ENCODE measurements around the gene BRAT1. TPM values are rescaled to one million over a fixed set of nuclear protein-coding genes. Genes with fewer than 3 reads are reported as not detected.

The BRAT1 gene
- total RNA-seq, 1 experiment from 2014 or later: 50.0 TPM

GRCh38 chr7:2553831-2554581, 1.3 kb downstream of the BRAT1 start:
- H3K4me3 Mint-ChIP-seq: peak overlapping the region; percentile 82
- peaks cover 32% of the 10 kb centered on the region for H3K36me3 Mint-ChIP-seq
- no peak for ATAC-seq
- peaks cover 12% of the 10 kb centered on the region for H3K4me1 Mint-ChIP-seq
- no peak for DNase-seq (ENCODE audit: low spot score)
- CTCF ChIA-PET: interaction anchor here (1.1 to 2.1 kb wide), 2 partner anchors 55 to 102 kb away, joined by 3 to 9 read pairs; no protein-coding TSS in a partner anchor
- H3K9me3 Mint-ChIP-seq: no peaks in the 10 kb centered on the region
- POLR2A ChIA-PET: no interaction called here
- no peaks in the 10 kb centered on the region for H3K27me3 Mint-ChIP-seq (ENCODE audit: low read depth)
- peak overlapping the region; percentile 69; the same call in 1 of the 2 replicates for H3K27ac Mint-ChIP-seq
- no peak for TF ChIP-seq ZNF423 (CRISPR knock-in tag; IDR thresholded peaks at IDR 0.05)
- no peak for TF ChIP-seq NFYB (CRISPR knock-in tag; conservative IDR thresholded peaks at IDR 0.05; ENCODE audit: low read depth)
- TF ChIP-seq ATF3 (CRISPR knock-in tag; conservative IDR thresholded peaks at IDR 0.05): no peak
- no peak for TF ChIP-seq ELF4 (CRISPR knock-in tag; IDR thresholded peaks at IDR 0.05; ENCODE audit: low read depth)
- no peak for TF ChIP-seq ZNF317 (CRISPR knock-in tag; IDR thresholded peaks at IDR 0.05; ENCODE audit: borderline replicate concordance, low read depth)
- TF ChIP-seq RELA (CRISPR knock-in tag; IDR thresholded peaks at IDR 0.05; ENCODE audit: borderline replicate concordance): no peak
- TF ChIP-seq MYBL2 (CRISPR knock-in tag; IDR thresholded peaks at IDR 0.05): no peak
- TF ChIP-seq MAX (CRISPR knock-in tag; IDR thresholded peaks at IDR 0.05): no peak
- TF ChIP-seq SMAD4 (CRISPR knock-in tag; IDR thresholded peaks at IDR 0.05): no peak
- TF ChIP-seq CTCF (IDR thresholded peaks at IDR 0.05): no peak
- no peak for TF ChIP-seq OVOL2 (CRISPR knock-in tag; IDR thresholded peaks at IDR 0.05; ENCODE audit: borderline replicate concordance)
- no peak for TF ChIP-seq CDX4 (CRISPR knock-in tag; IDR thresholded peaks at IDR 0.05; ENCODE audit: borderline replicate concordance)
- no peak for TF ChIP-seq ZNF232 (CRISPR knock-in tag; IDR thresholded peaks at IDR 0.05)
- no peak for TF ChIP-seq ZNF416 (CRISPR knock-in tag; IDR thresholded peaks at IDR 0.05)
- TF ChIP-seq TEAD1 (CRISPR knock-in tag; IDR thresholded peaks at IDR 0.05): no peak
- TF ChIP-seq ZNF219 (CRISPR knock-in tag; IDR thresholded peaks at IDR 0.05; ENCODE audit: borderline replicate concordance): no peak
- TF ChIP-seq TEAD4 (CRISPR knock-in tag; IDR thresholded peaks at IDR 0.05): no peak
- TF ChIP-seq ZNF263 (CRISPR knock-in tag; IDR thresholded peaks at IDR 0.05; ENCODE audit: low read depth): no peak
- no peak for TF ChIP-seq SMAD3 (CRISPR knock-in tag; IDR thresholded peaks at IDR 0.05; ENCODE audit: borderline replicate concordance)

GRCh38 chr7:2553108-2553507, 2.2 kb downstream of the BRAT1 start:
- CTCF ChIA-PET: interaction anchor here (1.1 to 2.1 kb wide), 2 partner anchors 56 to 101 kb away, joined by 3 to 9 read pairs; no protein-coding TSS in a partner anchor
- Mint-ChIP-seq H3K4me1 (peaks cover 12% of the 10 kb centered on the region), H3K36me3 (peaks cover 36% of the 10 kb centered on the region), H3K4me3 (peak overlapping the region; percentile 24; the same call in 1 of the 2 replicates), H3K27me3 (ENCODE audit: low read depth) (no peaks in the 10 kb centered on the region), H3K9me3 (no peaks in the 10 kb centered on the region), H3K27ac (peak overlapping the region; percentile 63; the same call in 1 of the 2 replicates)
- TF ChIP-seq TP53 (CRISPR knock-in tag; IDR thresholded peaks at IDR 0.05) (no peak), TEAD1 (CRISPR knock-in tag; IDR thresholded peaks at IDR 0.05) (no peak)
- POLR2A ChIA-PET: no interaction called here
- no peak for ATAC-seq
- no peak for DNase-seq (ENCODE audit: low spot score)

- no peaks in the 10 kb centered on the region for H3K9me3 Mint-ChIP-seq
- H3K36me3 Mint-ChIP-seq: peaks cover 49% of the 10 kb centered on the region
- no peaks in the 10 kb centered on the region for H3K27me3 Mint-ChIP-seq (ENCODE audit: low read depth)
- peaks cover 12% of the 10 kb centered on the region for H3K4me1 Mint-ChIP-seq
- no peak overlapping the region for H3K27ac Mint-ChIP-seq
- CTCF ChIA-PET: interaction anchor here (0.7 to 1.5 kb wide), 2 partner anchors 131 to 158 kb away, joined by 3 read pairs; no protein-coding TSS in a partner anchor
- DNase-seq (ENCODE audit: low spot score): no peak
- no peak overlapping the region for H3K4me3 Mint-ChIP-seq
- POLR2A ChIA-PET: interaction anchor here (0.7 kb wide), 2 partner anchors 88 to 160 kb away, joined by 3 to 5 read pairs; no protein-coding TSS in a partner anchor
- no peak for ATAC-seq
- TF ChIP-seq ZMAT4 (CRISPR knock-in tag; IDR thresholded peaks at IDR 0.05) (no peak), ATF2 (CRISPR knock-in tag; IDR thresholded peaks at IDR 0.05; ENCODE audit: borderline replicate concordance, low read depth) (no peak), AR (CRISPR knock-in tag; IDR thresholded peaks at IDR 0.05) (no peak), ZBTB21 (CRISPR knock-in tag; IDR thresholded peaks at IDR 0.05; ENCODE audit: borderline replicate concordance) (no peak), NR2C2 (CRISPR knock-in tag; IDR thresholded peaks at IDR 0.05) (no peak), SMAD3 (CRISPR knock-in tag; IDR thresholded peaks at IDR 0.05; ENCODE audit: borderline replicate concordance) (no peak)
These were observed 3.9 kb downstream of the BRAT1 start for GRCh38 chr7:2551418-2551817.

All from WTC11 (cell line).